GM20000 (cell line): ENCODE measurements around the gene RTP2.

Source experiments
- DNase-seq: peaks from one replicate; pipeline ENCODE4 v3.0.0; 2012; ENCODE audit warnings: low spot score
- CTCF ChIP-seq: IDR thresholded peaks from 2 replicates; pipeline ENCODE4 v1.5.1; 2012; ENCODE audit warnings: mild to moderate bottlenecking, control low read depth; ENCODE audit errors: extremely low read depth, missing control alignments

The RTP2 gene

GRCh38 chr3:187665764-187666402 lies 36.5 kb downstream of the RTP2 start:
- DNase-seq: no peak
- TF ChIP-seq CTCF: no peak

- no peak for TF ChIP-seq CTCF
These were observed 37.3 kb downstream of the RTP2 start for GRCh38 chr3:187665010-187665409.

GRCh38 chr3:187662848-187663409 lies 39.4 kb downstream of the RTP2 start:
- no peak for TF ChIP-seq CTCF
- DNase-seq: no peak

More at GRCh38 chr3:187665010-187665409, 37.3 kb downstream of the RTP2 start:
- no peak for DNase-seq

GRCh38 chr3:187661267-187661666 lies 41.1 kb downstream of the RTP2 start:
- TF ChIP-seq CTCF: no peak
- DNase-seq: no peak

- TF ChIP-seq CTCF: no peak
- no peak for DNase-seq
These were observed 51.1 kb downstream of the RTP2 start for GRCh38 chr3:187651282-187651681.
